ENCODE data around the gene BRS3. TPM values are rescaled to one million over a fixed set of nuclear protein-coding genes. Genes with fewer than 3 reads are reported as not detected.

BRS3 gene
- polyA plus RNA-seq, 1 donor (not counting 4 experiments of a cell fraction or from before 2014, with no cell fraction given): not detected

GRCh38 chrX:136452614-136453013, 35.1 kb upstream of the BRS3 start:
- Histone ChIP-seq H2AFZ (ENCODE audit: control insufficient read depth, low read length) (no peak overlapping the region), H3K9me3 (ENCODE audit: control insufficient read depth, low read depth, low read length) (no peaks in the 10 kb centered on the region), H3K27me3 (ENCODE audit: control insufficient read depth, extremely low read depth, insufficient read depth, low read length) (no peaks in the 10 kb centered on the region), H3K4me3 (ENCODE audit: control insufficient read depth in 2 of 3, extremely low read depth in 1 of 3, insufficient read depth in 2 of 3, low read depth in 1 of 3, low read length in 3 of 3) (no peak overlapping the region), H3K9ac (ENCODE audit: control insufficient read depth, extremely low read depth, insufficient read depth, low read length) (no peak overlapping the region), H3K36me3 (ENCODE audit: control insufficient read depth in 2 of 2, extremely low read depth in 1 of 2, insufficient read depth in 2 of 2, low read length in 2 of 2) (no peaks in the 10 kb centered on the region), H3K4me2 (ENCODE audit: control insufficient read depth, extremely low read depth, insufficient read depth, low read depth, low read length) (no peak overlapping the region), H4K20me1 (ENCODE audit: control insufficient read depth, extremely low read depth, insufficient read depth, low read length) (no peaks in the 10 kb centered on the region), H3K79me2 (ENCODE audit: control insufficient read depth, insufficient read depth, low read length) (no peaks in the 10 kb centered on the region), H3K4me1 (ENCODE audit: control insufficient read depth, extremely low read depth, insufficient read depth, low read length) (no peaks in the 10 kb centered on the region), H3K9me1 (ENCODE audit: control insufficient read depth, extremely low read depth, insufficient read depth, low read length) (no peaks in the 10 kb centered on the region), H3K27ac (ENCODE audit: control insufficient read depth, insufficient read depth, low read length) (no peak overlapping the region)
- dilution Hi-C loops (cut with MboI; ENCODE audit: extremely low pct_ligation_motif_present, low sequenced_read_pairs): no loop called here
- FAIRE-seq: no peak
- TF ChIP-seq CTCF (optimal IDR thresholded peaks at IDR 0.05 in 1 of 3, IDR thresholded peaks at IDR 0.05 in 1 of 3, conservative IDR thresholded peaks at IDR 0.05 in 1 of 3; ENCODE audit: extremely low read depth in 1 of 3, insufficient read depth in 2 of 3, low read length in 3 of 3) (no peak), EZH2 (IDR thresholded peaks at IDR 0.05; ENCODE audit: low read length) (no peak)
- no peak for DNase-seq (ENCODE audit: low read depth, low spot score)

GRCh38 chrX:136453114-136453513, 34.6 kb upstream of the BRS3 start:
- Histone ChIP-seq H2AFZ (ENCODE audit: control insufficient read depth, low read length) (no peak overlapping the region), H3K4me2 (ENCODE audit: control insufficient read depth, extremely low read depth, insufficient read depth, low read depth, low read length) (no peak overlapping the region), H3K4me3 (ENCODE audit: control insufficient read depth in 2 of 3, extremely low read depth in 1 of 3, insufficient read depth in 2 of 3, low read depth in 1 of 3, low read length in 3 of 3) (no peak overlapping the region), H3K27ac (ENCODE audit: control insufficient read depth, insufficient read depth, low read length) (no peak overlapping the region), H3K79me2 (ENCODE audit: control insufficient read depth, insufficient read depth, low read length) (no peaks in the 10 kb centered on the region), H3K36me3 (ENCODE audit: control insufficient read depth in 2 of 2, extremely low read depth in 1 of 2, insufficient read depth in 2 of 2, low read length in 2 of 2) (no peaks in the 10 kb centered on the region), H4K20me1 (ENCODE audit: control insufficient read depth, extremely low read depth, insufficient read depth, low read length) (no peaks in the 10 kb centered on the region), H3K9me3 (ENCODE audit: control insufficient read depth, low read depth, low read length) (no peaks in the 10 kb centered on the region), H3K9ac (ENCODE audit: control insufficient read depth, extremely low read depth, insufficient read depth, low read length) (no peak overlapping the region), H3K27me3 (ENCODE audit: control insufficient read depth, extremely low read depth, insufficient read depth, low read length) (no peaks in the 10 kb centered on the region), H3K9me1 (ENCODE audit: control insufficient read depth, extremely low read depth, insufficient read depth, low read length) (no peaks in the 10 kb centered on the region), H3K4me1 (ENCODE audit: control insufficient read depth, extremely low read depth, insufficient read depth, low read length) (no peaks in the 10 kb centered on the region)
- DNase-seq (ENCODE audit: low read depth, low spot score) (no peak), FAIRE-seq (no peak)
- TF ChIP-seq CTCF (optimal IDR thresholded peaks at IDR 0.05 in 1 of 3, IDR thresholded peaks at IDR 0.05 in 1 of 3, conservative IDR thresholded peaks at IDR 0.05 in 1 of 3; ENCODE audit: extremely low read depth in 1 of 3, insufficient read depth in 2 of 3, low read length in 3 of 3) (no peak), EZH2 (IDR thresholded peaks at IDR 0.05; ENCODE audit: low read length) (no peak)
- dilution Hi-C loops (cut with MboI; ENCODE audit: extremely low pct_ligation_motif_present, low sequenced_read_pairs): no loop called here
